Thyroid gland (tissue), 4 donors: ENCODE measurements around the gene CHGA. TPM values are rescaled to one million over a fixed set of nuclear protein-coding genes. Genes with fewer than 3 reads are reported as not detected.

ENCODE experiments used
- DNase-seq, 2 donors: peaks; one replicate each; pipeline ENCODE4 v3.0.0-alpha.2; 2019
- H3K27ac ChIP-seq, 3 donors: fragments of 200-600 bp; sonication (generic); 1 replicate in 2 of 3; 2 replicates in 1 of 3; pipeline ENCODE4 v1.5.1; 2016 to 2019; ENCODE audit warnings: mild to moderate bottlenecking in 1 of 3, moderate library complexity in 1 of 3
- H3K27me3 ChIP-seq: fragments of 200-600 bp; sonication (generic); one replicate; pipeline ENCODE4 v1.5.1; 2019
- H3K36me3 ChIP-seq, 2 donors: fragments of 200-600 bp; sonication (generic); one replicate each; pipeline ENCODE4 v1.5.1; 2016 to 2019
- H3K4me1 ChIP-seq, 2 donors: fragments of 200-600 bp; sonication (generic); one replicate each; pipeline ENCODE4 v1.5.1; 2017 to 2019
- H3K4me3 ChIP-seq, 3 donors: fragments of 200-600 bp; sonication (generic); replicated peaks in 1 of 3; 1 replicate in 2 of 3; 2 replicates in 1 of 3; pipeline ENCODE4 v1.5.1; 2016; ENCODE audit warnings: mild to moderate bottlenecking in 1 of 3
- H3K9me3 ChIP-seq: fragments of 200-600 bp; sonication (generic); one replicate; pipeline ENCODE4 v1.5.1; 2017
- POLR2A ChIP-seq, 2 donors: fragments of 450-650 bp; IDR thresholded peaks; one replicate each; pipeline ENCODE4 v1.6.1; 2017; ENCODE audit warnings: antibody characterized with exemption in 2 of 2, mild to moderate bottlenecking in 2 of 2, moderate library complexity in 1 of 2
- WGBS, 2 donors: methylation state at CpG; one replicate each; pipeline ENCODE4 v1.1.5; 2017; 5-methylcytosine and 5-hydroxymethylcytosine counted together
- intact Hi-C: fragments of 100-400 bp; cut with DNase I; formaldehyde crosslinking; loops from one replicate; pipeline ENCODE4 v1.15.1; 2023
- total RNA-seq, 4 donors: library from RNA; depleted of rRNA; stranded (reverse); fragments of >200 nt; gene quantifications; one replicate each; pipeline ENCODE4 v1.2.3, GENCODE V29; 2016
- TF ChIP-seq, protein P1 (sequence below), 6 experiments: fragments of 200-600 bp in 3 of 6; fragments of 450-650 bp in 3 of 6; sonication (generic) in 3 of 6; IDR thresholded peaks; one replicate each; pipeline ENCODE4 v1.5.1; 2016 to 2019; ENCODE audit warnings: antibody characterized with exemption in 6 of 6, mild to moderate bottlenecking in 2 of 6, inconsistent platforms in 1 of 6, moderate library complexity in 1 of 6

Gene CHGA
- total RNA-seq, 4 donors from 2014 or later, result 0.54 to 9.6 (median 1.5) TPM

DNA sequence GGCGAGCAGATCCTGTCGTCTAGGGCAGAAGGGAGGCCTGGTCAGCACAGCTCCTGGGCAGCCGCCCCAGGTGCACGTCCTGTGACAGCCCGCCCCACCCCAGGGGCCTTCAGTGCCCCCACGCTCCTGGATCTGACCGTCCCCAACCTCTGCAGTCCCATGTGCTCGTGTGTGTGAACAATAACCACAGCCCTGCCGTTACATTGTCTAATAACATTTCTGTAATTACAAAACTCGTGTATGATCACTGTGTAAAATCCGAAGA lies 39.8 kb downstream of the CHGA start:
- intact Hi-C loops, result no loop called here
- H3K27ac ChIP-seq, result no peak overlapping the region
- TF ChIP-seq, protein P1, sequence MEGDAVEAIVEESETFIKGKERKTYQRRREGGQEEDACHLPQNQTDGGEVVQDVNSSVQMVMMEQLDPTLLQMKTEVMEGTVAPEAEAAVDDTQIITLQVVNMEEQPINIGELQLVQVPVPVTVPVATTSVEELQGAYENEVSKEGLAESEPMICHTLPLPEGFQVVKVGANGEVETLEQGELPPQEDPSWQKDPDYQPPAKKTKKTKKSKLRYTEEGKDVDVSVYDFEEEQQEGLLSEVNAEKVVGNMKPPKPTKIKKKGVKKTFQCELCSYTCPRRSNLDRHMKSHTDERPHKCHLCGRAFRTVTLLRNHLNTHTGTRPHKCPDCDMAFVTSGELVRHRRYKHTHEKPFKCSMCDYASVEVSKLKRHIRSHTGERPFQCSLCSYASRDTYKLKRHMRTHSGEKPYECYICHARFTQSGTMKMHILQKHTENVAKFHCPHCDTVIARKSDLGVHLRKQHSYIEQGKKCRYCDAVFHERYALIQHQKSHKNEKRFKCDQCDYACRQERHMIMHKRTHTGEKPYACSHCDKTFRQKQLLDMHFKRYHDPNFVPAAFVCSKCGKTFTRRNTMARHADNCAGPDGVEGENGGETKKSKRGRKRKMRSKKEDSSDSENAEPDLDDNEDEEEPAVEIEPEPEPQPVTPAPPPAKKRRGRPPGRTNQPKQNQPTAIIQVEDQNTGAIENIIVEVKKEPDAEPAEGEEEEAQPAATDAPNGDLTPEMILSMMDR (IDR thresholded peaks at IDR 0.05), result no peak
- no peak for TF ChIP-seq POLR2A (IDR thresholded peaks at IDR 0.05)
- H3K4me3 ChIP-seq, result no peak overlapping the region
- no peaks in the 10 kb centered on the region for H3K27me3 ChIP-seq
- no peak for DNase-seq
- 92 to 96% methylated on average over 9 to 11 of the region's 11 CpGs for WGBS, 2 donors
- H3K4me1 ChIP-seq, result peaks cover 5 to 18% of the 10 kb centered on the region in 2 donors
- H3K36me3 ChIP-seq, result peaks cover 0 to 4% of the 10 kb centered on the region in 2 donors
- H3K9me3 ChIP-seq, result no peaks in the 10 kb centered on the region

DNA sequence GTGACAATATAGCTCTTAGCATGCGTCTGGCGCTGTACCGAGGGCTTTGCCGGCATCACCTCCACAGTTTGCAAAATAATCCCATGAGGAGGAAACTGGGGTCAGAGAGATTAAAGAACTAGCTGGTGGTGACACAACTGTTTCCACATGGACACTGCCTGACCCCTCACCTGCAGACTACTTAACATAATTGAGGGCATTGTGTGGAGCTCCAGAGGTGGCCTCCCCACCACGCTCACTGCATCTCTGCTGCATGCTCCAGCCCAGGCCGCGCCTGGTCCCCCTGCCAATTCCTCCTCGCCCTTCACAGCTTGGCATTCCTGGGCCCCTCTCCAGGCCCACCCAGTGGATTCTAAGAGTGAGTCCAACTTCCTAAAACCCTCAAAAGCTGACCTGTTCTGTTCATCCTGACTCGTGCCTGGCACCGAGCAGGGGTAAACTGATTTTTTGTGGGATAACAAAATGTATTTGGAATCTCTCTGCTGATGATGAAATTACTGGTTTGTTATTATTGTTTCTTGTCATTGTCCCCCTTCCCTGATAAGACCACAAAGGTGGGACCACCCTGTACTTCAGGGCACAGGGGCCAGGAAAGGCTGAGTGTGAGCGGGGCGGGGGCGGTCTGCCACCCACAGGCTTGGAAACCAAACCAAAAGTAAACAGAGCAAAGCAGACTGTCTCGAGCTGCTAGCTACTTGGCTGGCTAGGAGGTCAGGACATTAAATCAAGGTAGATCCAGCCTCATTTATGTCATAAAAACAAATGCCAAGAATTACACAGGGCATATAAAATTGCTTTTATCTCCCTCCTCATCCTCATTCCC lies 40.6 kb downstream of the CHGA start:
- intact Hi-C loops, result no loop called here
- TF ChIP-seq, protein P1 (IDR thresholded peaks at IDR 0.05), result no peak
- no peak for TF ChIP-seq POLR2A (IDR thresholded peaks at IDR 0.05)
- no peaks in the 10 kb centered on the region for H3K27me3 ChIP-seq
- no peaks in the 10 kb centered on the region for H3K9me3 ChIP-seq
- H3K36me3 ChIP-seq, result no peaks in the 10 kb centered on the region
- H3K27ac ChIP-seq, result no peak overlapping the region
- WGBS, 2 donors, result 80 to 87% methylated on average over 14 of the region's 14 CpGs
- DNase-seq, result no peak
- H3K4me3 ChIP-seq, result no peak overlapping the region
- H3K4me1 ChIP-seq, result peaks cover 5 to 18% of the 10 kb centered on the region in 2 donors

- intact Hi-C loops, result no loop called here
- WGBS, 2 donors, result 85 to 91% methylated on average over 6 to 10 of the region's 12 CpGs
- Histone ChIP-seq H3K4me3 (no peak overlapping the region), H3K27me3 (no peaks in the 10 kb centered on the region), H3K9me3 (no peaks in the 10 kb centered on the region), H3K27ac (no peak overlapping the region), H3K36me3 (no peaks in the 10 kb centered on the region), H3K4me1 (peaks cover 5 to 20% of the 10 kb centered on the region in 2 donors)
- TF ChIP-seq, protein P1 (IDR thresholded peaks at IDR 0.05), result no peak
- TF ChIP-seq POLR2A (IDR thresholded peaks at IDR 0.05), result no peak
- DNase-seq, result no peak
These were observed 41.5 kb downstream of the CHGA start for GRCh38 chr14:92964124-92965109.

GRCh38 chr14:92965281-92965680 lies 42.3 kb downstream of the CHGA start:
- Histone ChIP-seq H3K27ac (no peak overlapping the region), H3K36me3 (no peaks in the 10 kb centered on the region), H3K27me3 (no peaks in the 10 kb centered on the region), H3K9me3 (no peaks in the 10 kb centered on the region), H3K4me1 (peaks cover 5 to 29% of the 10 kb centered on the region in 2 donors), H3K4me3 (no peak overlapping the region)
- no peak for DNase-seq
- 92 to 97% methylated on average over 1 of the region's 1 CpG for WGBS, 2 donors
- TF ChIP-seq, protein P1 (IDR thresholded peaks at IDR 0.05), result no peak
- TF ChIP-seq POLR2A (IDR thresholded peaks at IDR 0.05), result no peak
- intact Hi-C loops, result no loop called here
